Measurements from ENCODE around the gene TRIM17.

The TRIM17 gene

DNA sequence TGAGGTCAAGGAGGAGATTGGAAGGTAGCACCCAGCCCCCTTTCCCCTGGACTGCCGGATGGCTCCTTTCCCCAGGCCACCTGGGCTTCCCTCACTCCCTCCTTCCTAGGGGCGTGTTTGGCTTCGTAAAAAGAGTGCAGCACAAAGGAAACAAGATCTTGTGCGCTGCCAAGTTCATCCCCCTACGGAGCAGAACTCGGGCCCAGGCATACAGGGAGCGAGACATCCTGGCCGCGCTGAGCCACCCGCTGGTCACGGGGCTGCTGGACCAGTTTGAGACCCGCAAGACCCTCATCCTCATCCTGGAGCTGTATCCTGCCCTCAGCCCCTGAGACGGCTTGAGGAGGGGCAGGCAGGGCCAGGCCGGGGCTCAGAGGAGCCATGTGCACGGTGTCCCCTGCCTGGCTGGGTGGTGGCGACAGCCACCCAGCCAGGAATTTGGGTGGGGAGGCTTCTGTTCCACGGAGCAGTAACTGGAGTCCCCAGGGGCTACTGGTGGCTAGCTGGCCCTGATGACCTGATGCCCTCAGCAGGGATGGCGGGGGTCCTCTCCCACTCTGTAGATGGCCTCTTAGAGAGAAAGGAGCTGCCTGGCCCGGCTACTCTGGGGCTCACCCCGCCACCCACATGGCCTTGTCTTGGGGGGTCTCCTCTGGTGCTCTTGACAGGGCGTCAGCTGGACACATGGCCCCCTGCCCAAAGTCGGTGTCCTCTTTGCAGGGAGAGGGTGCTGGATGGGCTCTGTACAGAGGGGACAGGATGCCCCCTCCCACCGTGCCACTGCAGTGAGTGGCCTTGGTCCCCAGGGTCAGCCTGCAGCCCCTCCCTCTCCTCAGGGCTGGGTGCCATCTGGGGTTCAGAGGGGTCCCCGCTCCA is 49.6 kb downstream of the TRIM17 start:
- DNase-seq (ENCODE audit: low read depth) = no peak
- no peak overlapping the region for H3K4me3 ChIP-seq (ENCODE audit: low read depth, low read length)
- TF ChIP-seq, protein P1, sequence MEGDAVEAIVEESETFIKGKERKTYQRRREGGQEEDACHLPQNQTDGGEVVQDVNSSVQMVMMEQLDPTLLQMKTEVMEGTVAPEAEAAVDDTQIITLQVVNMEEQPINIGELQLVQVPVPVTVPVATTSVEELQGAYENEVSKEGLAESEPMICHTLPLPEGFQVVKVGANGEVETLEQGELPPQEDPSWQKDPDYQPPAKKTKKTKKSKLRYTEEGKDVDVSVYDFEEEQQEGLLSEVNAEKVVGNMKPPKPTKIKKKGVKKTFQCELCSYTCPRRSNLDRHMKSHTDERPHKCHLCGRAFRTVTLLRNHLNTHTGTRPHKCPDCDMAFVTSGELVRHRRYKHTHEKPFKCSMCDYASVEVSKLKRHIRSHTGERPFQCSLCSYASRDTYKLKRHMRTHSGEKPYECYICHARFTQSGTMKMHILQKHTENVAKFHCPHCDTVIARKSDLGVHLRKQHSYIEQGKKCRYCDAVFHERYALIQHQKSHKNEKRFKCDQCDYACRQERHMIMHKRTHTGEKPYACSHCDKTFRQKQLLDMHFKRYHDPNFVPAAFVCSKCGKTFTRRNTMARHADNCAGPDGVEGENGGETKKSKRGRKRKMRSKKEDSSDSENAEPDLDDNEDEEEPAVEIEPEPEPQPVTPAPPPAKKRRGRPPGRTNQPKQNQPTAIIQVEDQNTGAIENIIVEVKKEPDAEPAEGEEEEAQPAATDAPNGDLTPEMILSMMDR (conservative IDR thresholded peaks at IDR 0.05; ENCODE audit: low read depth, low read length) = no peak

DNA sequence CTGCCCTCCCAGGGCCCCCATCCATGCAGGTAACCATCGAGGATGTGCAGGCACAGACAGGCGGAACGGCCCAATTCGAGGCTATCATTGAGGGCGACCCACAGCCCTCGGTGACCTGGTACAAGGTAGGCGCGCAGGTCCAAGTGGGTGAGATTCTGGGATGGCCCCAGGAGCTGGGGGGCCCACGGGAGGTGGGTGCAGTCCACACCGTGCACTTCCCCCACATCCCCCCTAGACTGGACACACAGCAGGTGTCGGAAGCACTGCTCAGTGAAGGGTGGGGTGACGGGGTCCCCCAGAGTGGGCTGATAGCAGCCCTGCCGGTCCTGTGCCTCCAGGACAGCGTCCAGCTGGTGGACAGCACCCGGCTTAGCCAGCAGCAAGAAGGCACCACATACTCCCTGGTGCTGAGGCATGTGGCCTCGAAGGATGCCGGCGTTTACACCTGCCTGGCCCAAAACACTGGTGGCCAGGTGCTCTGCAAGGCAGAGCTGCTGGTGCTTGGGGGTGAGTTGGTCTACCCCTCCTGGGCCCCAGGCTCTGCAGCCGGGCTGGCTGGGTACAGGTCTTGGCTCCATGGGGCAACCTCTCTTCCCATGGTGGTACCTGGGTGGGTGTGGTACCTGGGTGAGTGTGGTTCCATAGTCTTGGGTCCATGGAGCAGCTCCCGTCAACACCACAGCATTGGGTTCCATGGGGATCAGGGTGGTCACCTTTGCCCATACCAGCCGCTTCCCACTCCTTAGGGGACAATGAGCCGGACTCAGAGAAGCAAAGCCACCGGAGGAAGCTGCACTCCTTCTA is 50.4 kb downstream of the TRIM17 start:
- TF ChIP-seq, protein P1 (conservative IDR thresholded peaks at IDR 0.05; ENCODE audit: low read depth, low read length) = no peak
- no peak overlapping the region for H3K4me3 ChIP-seq (ENCODE audit: low read depth, low read length)
- no peak for DNase-seq (ENCODE audit: low read depth)

DNA sequence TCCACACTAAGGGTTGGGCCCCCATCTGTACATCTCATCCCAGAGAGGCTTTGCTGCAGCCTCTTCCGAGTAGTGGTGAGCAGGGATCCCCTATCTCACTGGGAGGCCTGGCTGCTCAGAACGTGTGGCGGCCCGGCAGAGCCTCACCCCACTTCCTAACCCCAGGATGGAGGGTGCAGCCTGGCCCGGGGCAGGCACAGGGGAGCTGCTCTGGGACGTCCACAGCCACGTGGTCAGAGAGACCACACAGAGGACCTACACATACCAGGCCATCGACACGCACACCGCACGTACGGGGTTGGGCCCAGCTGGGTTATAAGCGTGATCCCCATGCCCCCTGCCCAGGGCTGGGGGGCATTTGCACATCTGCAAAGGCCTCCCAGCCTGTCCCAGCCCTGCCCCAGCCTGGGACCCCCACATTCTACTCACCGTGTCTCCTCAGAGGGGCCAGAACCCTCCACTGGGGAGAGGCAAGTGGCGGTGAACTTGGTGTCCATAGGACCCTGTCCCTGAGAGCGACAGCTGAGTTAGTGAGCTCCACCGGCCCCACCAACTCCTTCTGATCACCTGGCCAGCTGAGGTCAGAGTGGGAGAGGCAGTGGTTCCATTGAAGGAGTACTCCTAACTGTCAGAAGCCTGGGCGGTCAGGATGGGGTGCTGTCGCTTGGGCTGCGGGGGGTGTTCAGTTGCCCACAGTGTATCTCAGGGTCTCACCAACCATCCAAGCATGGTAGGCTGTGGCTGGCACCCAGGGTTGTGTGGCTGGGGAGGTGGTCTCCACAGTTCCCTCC is 51.2 kb downstream of the TRIM17 start:
- no peak for DNase-seq (ENCODE audit: low read depth)
- no peak overlapping the region for H3K4me3 ChIP-seq (ENCODE audit: low read depth, low read length)
- TF ChIP-seq, protein P1 (conservative IDR thresholded peaks at IDR 0.05; ENCODE audit: low read depth, low read length) = no peak

DNA sequence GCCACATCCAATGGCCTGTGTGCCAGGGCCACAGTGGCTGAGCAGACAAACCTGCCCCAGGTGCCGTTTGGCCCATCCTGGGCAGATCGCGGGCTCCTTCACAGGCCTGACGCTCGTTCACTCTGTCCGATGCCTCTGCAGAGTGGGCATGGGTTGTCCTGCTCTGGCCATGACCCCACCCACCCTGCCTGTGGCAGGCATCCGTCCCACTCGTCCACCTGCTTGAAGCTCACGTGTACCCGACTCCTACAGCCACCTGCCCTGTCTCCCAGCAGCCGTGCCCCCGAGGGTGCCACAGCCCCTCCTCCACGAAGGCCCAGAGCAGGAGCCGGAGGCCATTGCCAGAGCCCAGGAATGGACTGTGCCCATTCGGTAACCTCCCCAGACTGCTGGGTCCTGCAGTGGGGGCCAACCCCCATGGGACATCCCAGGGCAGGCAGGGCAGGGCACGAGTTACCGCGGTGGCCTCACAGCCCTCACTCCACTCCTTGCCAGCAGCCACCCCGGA is 51.9 kb downstream of the TRIM17 start:
- TF ChIP-seq, protein P1 (conservative IDR thresholded peaks at IDR 0.05; ENCODE audit: low read depth, low read length) = no peak
- no peak for DNase-seq (ENCODE audit: low read depth)

DNA sequence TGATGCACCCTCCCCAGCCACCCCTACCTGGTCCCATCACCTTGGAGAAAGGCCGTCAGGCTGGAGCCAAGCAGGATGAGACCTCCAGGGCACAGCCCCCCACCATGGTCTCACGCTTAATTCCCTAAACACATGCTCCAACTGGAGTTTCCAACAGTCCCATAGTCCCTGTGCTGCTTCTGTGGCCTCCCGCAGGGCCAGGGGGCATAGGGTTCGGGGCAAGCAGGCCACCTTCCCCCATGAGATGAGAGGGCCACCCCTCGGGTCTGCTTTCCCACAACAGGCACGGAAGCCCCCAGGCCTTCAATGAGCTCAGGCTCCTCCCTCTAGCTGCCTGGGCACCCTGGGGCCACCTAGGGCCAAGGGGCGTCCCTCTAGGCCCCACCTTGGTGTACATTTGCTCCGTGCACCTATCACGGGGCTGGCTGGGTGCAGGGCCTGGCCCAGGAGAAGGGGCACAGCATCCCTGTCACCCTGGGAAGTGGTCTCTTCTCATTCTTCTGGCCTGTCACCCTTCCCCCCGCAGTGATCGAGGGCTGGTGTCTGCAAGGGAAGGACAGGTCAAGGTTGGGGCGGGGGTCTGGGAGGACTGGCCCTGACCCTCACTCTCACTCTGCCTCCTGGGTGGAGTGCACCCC is 52.5 kb downstream of the TRIM17 start:
- H3K4me3 ChIP-seq (ENCODE audit: low read depth, low read length) = no peak overlapping the region
- TF ChIP-seq, protein P1 (conservative IDR thresholded peaks at IDR 0.05; ENCODE audit: low read depth, low read length) = no peak
- no peak for DNase-seq (ENCODE audit: low read depth)

More for the DNA sequence above, 51.9 kb downstream of the TRIM17 start:
- no peak overlapping the region for H3K4me3 ChIP-seq (ENCODE audit: low read depth, low read length)

DNA sequence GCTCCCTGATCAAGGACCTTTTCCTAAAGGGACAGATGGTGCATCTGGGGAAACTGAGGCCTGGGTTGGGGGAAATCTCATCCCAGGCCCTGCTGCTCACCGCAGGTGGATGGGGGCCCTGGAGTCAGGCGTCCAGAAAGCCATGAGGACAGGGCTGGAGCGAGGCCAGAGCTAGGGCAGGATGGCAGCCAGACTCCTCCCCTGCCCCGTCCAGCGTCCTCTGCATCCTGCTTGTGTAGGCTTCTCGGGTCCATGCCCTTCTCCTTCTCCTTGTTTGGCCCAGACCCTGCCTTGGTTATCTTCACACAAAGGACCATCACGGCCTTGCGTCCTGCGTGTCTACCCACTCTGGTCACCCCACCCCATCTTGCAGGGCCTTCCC is 53.0 kb downstream of the TRIM17 start:
- no peak for DNase-seq (ENCODE audit: low read depth)
- TF ChIP-seq, protein P1 (conservative IDR thresholded peaks at IDR 0.05; ENCODE audit: low read depth, low read length) = no peak
- H3K4me3 ChIP-seq (ENCODE audit: low read depth, low read length) = no peak overlapping the region

Measured in choroid plexus epithelial cell (primary cell).